NOMO-1 (cell line): ENCODE results near the gene SHISAL1.

Source experiments
- DNase-seq, 2 experiments: peaks; one replicate each; lab custom pipeline; 2025; ENCODE audit not compliant: unreplicated experiment in 2 of 2; lab: John Stamatoyannopoulos, UW

SHISAL1 gene

GRCh38 chr22:44197271-44197670 lies 115.5 kb downstream of the SHISAL1 start:
- DNase-seq = no peak

- DNase-seq = no peak
Observed at GRCh38 chr22:44196731-44197131, 116.0 kb downstream of the SHISAL1 start.

DNA sequence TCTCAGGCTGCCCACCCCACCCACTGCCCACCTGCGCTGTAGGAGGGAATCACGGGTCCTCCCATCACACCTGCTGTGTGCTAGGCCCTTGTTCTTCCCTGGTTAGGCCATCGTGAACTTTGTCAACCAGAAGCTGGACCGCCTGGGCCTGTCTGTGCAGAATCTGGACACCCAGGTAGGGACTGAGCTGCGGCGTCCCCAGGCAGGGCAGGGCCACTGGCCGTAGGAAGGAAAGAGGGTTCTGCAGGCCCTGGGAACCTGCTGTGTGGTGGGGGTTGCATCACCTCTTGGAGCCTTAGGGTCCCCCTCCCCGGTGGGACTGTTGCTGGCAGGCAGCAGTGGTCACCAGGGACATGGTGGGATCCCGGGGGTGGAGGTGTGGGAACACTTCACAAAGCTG lies 116.5 kb downstream of the SHISAL1 start:
- DNase-seq = no peak

DNA sequence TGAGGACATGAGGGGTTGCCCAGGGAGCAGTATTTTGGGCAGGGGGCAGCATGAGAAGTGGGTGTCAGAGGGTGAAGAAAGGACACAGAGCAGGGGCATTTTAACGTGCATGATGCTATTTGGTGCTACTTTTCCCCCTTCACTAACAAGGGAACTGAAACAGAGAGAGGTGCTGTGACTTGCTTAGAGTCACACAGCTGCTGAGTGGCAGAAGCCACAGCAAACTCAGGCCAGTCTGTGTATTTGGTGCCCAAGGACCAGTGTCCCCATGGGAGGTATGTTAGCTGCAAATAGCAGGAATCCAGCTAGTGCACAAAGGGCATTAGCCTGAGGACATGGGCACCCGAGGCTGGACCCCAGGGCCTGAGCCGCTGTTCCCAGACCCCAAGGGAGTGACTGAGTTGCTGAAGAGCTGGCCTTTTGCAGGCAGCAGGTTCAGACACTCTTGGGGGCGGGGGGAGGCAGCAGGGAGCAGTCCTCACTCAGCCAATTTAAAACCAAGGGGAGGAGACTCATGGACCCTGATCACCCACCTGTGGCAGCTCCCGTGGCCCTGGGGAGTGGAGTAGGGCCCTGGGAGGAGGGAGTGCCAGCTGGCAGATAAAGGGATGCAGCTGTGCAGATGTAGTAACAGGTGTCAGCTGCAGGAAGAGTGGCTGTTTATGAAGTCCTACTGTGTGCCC lies 117.4 kb downstream of the SHISAL1 start:
- no peak for DNase-seq

DNA sequence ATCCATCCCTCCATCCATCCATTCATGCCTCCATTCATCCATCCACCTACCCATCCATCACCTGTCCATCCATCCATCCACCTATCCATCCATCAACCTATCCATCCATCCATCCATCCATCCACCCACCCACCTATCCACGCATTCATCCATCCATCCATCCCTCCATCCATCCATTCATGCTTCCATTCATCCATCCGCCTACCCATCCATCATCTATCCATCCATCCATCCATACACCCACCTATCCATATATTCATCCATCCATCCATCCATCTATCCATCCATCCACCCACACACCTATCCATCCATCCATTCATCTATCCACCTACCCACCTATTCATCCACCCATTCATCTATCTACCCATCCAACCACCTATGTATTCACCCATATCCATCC lies 118.2 kb downstream of the SHISAL1 start:
- DNase-seq = no peak
